ENCODE results near the gene APOO.
"Not testable (repeated sequence)": the region's sequence is repeated elsewhere in the genome, so short reads cannot be mapped to it uniquely, and the experiment has no call there.

Gene APOO

GRCh38 chrX:23904096-23904495 is 3.6 kb downstream of the APOO start:
- no peaks in the 10 kb centered on the region for H3K9me3 ChIP-seq (ENCODE audit: control insufficient read depth, low read length)
- 74 to 89% methylated on average over 2 of the region's 2 CpGs for WGBS, 2 experiments

DNA sequence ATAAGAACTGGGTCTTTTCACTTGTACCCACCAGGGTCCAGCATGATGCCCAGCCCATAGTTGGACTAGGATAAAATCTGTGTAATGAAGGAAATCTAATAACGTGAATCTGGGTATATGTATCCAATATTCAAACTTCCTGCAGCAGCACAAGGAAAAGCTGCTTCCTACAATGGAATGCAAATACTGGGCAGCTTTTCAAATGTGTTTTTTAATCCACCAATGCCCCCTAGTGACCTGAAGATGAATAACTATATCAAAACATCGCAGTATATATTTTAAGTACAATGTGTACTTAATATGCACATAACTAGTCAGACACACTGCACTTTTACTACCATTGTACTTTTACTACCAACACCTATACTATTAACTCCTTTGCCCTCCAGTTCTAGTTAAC is 5.3 kb downstream of the APOO start:
- no peaks in the 10 kb centered on the region for H3K27me3 ChIP-seq (ENCODE audit: control insufficient read depth, insufficient read depth, low read length, poor library complexity, severe bottlenecking)
- no peaks in the 10 kb centered on the region for H3K9me3 ChIP-seq (ENCODE audit: control insufficient read depth, low read length)
- WGBS, 2 experiments, result 0% methylated on average over 1 of the region's 2 CpGs; no CpG with 5 or more reads in 1 of the 2 experiments
- H3K4me1 ChIP-seq (ENCODE audit: control insufficient read depth, insufficient read depth, low read length), result no peaks in the 10 kb centered on the region
- no peak overlapping the region for H3K4me3 ChIP-seq (ENCODE audit: insufficient read depth, low read depth, low read length)
- no peaks in the 10 kb centered on the region for H3K36me3 ChIP-seq (ENCODE audit: control insufficient read depth, insufficient read depth, low read length)
- H3K27ac ChIP-seq (ENCODE audit: insufficient read depth, low read depth, low read length, poor library complexity, severe bottlenecking), result no peak overlapping the region

More at GRCh38 chrX:23904096-23904495, 3.6 kb downstream of the APOO start:
- Histone ChIP-seq H3K27ac (ENCODE audit: insufficient read depth, low read depth, low read length, poor library complexity, severe bottlenecking) (no peak overlapping the region), H3K36me3 (ENCODE audit: control insufficient read depth, insufficient read depth, low read length) (no peaks in the 10 kb centered on the region), H3K4me1 (ENCODE audit: control insufficient read depth, insufficient read depth, low read length) (no peaks in the 10 kb centered on the region), H3K4me3 (ENCODE audit: insufficient read depth, low read depth, low read length) (no peak overlapping the region), H3K27me3 (ENCODE audit: control insufficient read depth, insufficient read depth, low read length, poor library complexity, severe bottlenecking) (no peaks in the 10 kb centered on the region)

DNA sequence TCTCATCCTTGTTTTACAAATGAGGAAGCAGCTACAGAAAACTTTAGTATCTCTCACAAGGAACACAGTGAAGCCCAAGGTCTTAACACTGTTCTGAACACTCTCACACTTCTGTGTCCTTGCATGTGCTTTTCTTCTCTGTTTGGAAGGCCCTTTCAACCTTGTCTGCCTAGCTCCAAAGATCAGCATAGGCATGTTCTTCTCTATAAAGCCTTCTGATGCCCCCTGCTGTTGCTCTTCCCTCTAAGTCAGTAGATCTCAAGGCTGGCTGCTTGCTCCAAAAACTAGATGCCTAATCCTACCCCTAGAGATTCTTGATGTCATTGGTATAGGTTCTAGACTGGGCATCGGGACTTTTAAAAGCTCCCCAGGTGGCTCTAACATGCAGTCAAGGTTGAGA is 5.9 kb downstream of the APOO start:
- no peak overlapping the region for H3K27ac ChIP-seq (ENCODE audit: insufficient read depth, low read depth, low read length, poor library complexity, severe bottlenecking)
- no peaks in the 10 kb centered on the region for H3K36me3 ChIP-seq (ENCODE audit: control insufficient read depth, insufficient read depth, low read length)
- 83 to 85% methylated on average over 1 of the region's 1 CpG for WGBS, 2 experiments
- H3K27me3 ChIP-seq (ENCODE audit: control insufficient read depth, insufficient read depth, low read length, poor library complexity, severe bottlenecking), result no peaks in the 10 kb centered on the region
- no peaks in the 10 kb centered on the region for H3K9me3 ChIP-seq (ENCODE audit: control insufficient read depth, low read length)
- no peaks in the 10 kb centered on the region for H3K4me1 ChIP-seq (ENCODE audit: control insufficient read depth, insufficient read depth, low read length)
- H3K4me3 ChIP-seq (ENCODE audit: insufficient read depth, low read depth, low read length), result no peak overlapping the region

DNA sequence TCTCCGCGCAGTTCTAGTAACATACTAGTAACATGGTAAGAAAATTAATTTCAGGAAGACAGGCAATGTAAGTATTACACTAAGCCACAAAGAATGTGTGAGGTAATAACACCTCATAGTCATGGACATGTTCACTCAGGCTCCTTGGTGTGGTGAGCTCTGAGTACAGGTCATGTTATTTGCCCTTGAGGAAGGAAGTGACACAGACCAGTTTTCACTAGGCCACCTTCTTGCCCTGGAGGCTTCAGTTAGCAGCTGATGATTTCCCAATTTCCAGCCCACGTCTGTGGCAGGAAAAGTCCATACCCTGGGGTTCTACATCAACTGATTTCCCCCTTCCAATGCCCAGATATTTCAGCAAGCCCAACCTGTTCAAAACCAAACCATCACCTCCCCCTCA is 6.7 kb downstream of the APOO start:
- H3K27me3 ChIP-seq (ENCODE audit: control insufficient read depth, insufficient read depth, low read length, poor library complexity, severe bottlenecking), result no peaks in the 10 kb centered on the region
- no peaks in the 10 kb centered on the region for H3K4me1 ChIP-seq (ENCODE audit: control insufficient read depth, insufficient read depth, low read length)
- H3K9me3 ChIP-seq (ENCODE audit: control insufficient read depth, low read length), result no peaks in the 10 kb centered on the region
- no peak overlapping the region for H3K27ac ChIP-seq (ENCODE audit: insufficient read depth, low read depth, low read length, poor library complexity, severe bottlenecking)
- no peak overlapping the region for H3K4me3 ChIP-seq (ENCODE audit: insufficient read depth, low read depth, low read length)
- WGBS, 2 experiments, result 58 to 88% methylated on average over 1 to 3 of the region's 3 CpGs
- no peaks in the 10 kb centered on the region for H3K36me3 ChIP-seq (ENCODE audit: control insufficient read depth, insufficient read depth, low read length)

DNA sequence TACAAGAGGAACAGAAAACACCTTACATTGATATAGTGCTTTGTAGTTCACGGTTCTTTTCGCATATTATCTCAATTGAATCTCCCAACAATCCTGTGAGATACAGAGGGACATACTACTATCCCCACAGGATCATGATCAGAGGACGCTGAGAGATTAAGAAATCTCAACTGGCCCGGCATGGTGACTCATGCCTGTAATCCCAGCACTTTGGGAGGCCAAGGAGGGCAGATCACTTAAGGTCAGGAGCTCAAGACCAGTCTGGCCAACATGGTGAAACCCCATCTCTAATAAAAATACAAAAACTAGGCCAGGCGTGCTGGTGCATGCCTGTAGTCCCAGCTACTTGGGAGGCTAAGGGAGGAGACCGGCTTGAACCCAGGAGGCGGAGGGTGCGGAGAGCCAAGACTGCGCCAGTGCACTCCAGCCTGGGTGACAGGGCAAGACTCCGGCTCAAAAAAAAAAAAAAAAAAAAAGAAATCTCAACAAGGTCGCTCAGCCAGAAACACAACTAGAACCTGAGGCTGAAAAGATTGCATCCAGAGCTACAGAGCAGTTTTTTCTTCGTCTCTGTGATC is 7.4 kb downstream of the APOO start:
- no peaks in the 10 kb centered on the region for H3K27me3 ChIP-seq (ENCODE audit: control insufficient read depth, insufficient read depth, low read length, poor library complexity, severe bottlenecking)
- no peaks in the 10 kb centered on the region for H3K4me1 ChIP-seq (ENCODE audit: control insufficient read depth, insufficient read depth, low read length)
- no peak overlapping the region for H3K4me3 ChIP-seq (ENCODE audit: insufficient read depth, low read depth, low read length)
- no peak overlapping the region for H3K27ac ChIP-seq (ENCODE audit: insufficient read depth, low read depth, low read length, poor library complexity, severe bottlenecking)
- WGBS, 2 experiments, result 88 to 90% methylated on average over 12 of the region's 12 CpGs
- H3K9me3 ChIP-seq (ENCODE audit: control insufficient read depth, low read length), result no peaks in the 10 kb centered on the region
- no peaks in the 10 kb centered on the region for H3K36me3 ChIP-seq (ENCODE audit: control insufficient read depth, insufficient read depth, low read length)

DNA sequence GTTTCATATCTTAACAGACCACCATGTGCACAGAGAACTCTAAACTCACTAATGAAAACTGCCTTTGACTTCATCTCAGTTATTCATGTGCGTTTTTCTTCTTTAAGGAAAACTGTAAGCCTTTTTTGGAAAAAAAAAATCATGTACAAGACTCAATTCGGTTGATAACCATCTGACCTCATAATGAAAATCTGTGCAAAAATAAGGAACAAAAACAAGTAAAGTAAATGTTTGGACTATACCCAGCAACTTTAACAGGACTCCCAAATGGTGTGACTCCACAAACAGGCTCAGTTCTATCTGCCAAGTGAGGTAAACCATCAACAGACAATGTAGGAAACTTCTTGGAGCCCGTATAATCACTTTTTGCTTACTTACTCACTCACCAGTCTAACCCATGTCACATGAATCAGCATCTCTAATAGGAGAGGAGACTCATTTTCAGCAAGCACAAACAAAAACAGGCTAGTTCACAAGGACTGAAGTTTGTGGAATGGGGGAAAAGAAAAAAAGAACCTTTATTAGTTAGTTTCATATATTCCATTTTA is 9.3 kb downstream of the APOO start:
- Histone ChIP-seq H3K27me3 (ENCODE audit: control insufficient read depth, insufficient read depth, low read length, poor library complexity, severe bottlenecking) (no peaks in the 10 kb centered on the region), H3K4me3 (ENCODE audit: insufficient read depth, low read depth, low read length) (no peak overlapping the region), H3K4me1 (ENCODE audit: control insufficient read depth, insufficient read depth, low read length) (no peaks in the 10 kb centered on the region), H3K36me3 (ENCODE audit: control insufficient read depth, insufficient read depth, low read length) (no peaks in the 10 kb centered on the region), H3K27ac (ENCODE audit: insufficient read depth, low read depth, low read length, poor library complexity, severe bottlenecking) (no peak overlapping the region), H3K9me3 (ENCODE audit: control insufficient read depth, low read length) (no peaks in the 10 kb centered on the region)
- WGBS, 2 experiments, result 97 to 100% methylated on average over 2 to 3 of the region's 3 CpGs

DNA sequence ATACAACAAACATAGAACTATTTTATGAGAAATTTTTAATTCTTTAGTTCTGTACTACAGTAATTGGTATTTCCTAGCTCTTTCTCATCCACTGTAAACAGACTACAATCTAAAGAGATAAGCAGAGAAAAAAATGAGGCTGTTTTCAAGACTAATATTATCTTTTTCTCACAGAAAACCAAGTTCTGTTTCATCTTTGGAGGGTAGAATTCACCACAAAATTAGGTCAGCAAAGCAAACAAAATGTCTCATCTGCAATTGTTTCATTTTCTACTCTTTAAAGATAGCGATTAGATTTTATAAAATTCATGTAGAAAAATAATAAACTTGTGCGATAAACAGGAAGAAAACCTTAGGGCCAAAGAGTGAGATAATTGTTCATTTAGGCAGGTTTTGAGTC is 10.8 kb downstream of the APOO start:
- Histone ChIP-seq H3K27ac (ENCODE audit: insufficient read depth, low read depth, low read length, poor library complexity, severe bottlenecking) (no peak overlapping the region), H3K4me1 (ENCODE audit: control insufficient read depth, insufficient read depth, low read length) (no peaks in the 10 kb centered on the region), H3K4me3 (ENCODE audit: insufficient read depth, low read depth, low read length) (no peak overlapping the region), H3K9me3 (ENCODE audit: control insufficient read depth, low read length) (no peaks in the 10 kb centered on the region), H3K27me3 (ENCODE audit: control insufficient read depth, insufficient read depth, low read length, poor library complexity, severe bottlenecking) (no peaks in the 10 kb centered on the region), H3K36me3 (ENCODE audit: control insufficient read depth, insufficient read depth, low read length) (no peaks in the 10 kb centered on the region)
- 100% methylated on average over 1 to 2 of the region's 2 CpGs for WGBS, 2 experiments

DNA sequence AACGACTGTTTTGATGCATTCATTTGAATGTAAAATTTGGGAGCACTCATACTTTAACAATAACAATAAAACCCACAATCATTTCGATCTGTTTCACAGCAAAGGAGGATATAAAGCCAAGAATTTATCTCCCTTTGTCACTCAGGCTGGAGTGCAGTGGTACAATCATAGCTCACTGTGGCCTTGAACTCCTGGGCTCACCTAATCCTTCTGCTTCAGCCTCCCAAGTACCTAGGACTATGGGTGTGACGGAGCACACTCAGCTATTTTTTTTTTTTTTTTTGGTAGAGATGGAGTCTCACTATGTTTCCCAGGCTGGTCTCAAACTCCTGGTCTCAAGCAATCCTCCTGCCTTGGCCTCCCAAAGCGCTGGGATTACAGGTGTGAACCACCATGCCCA is 11.2 kb downstream of the APOO start:
- not testable (repeated sequence) for H3K4me3 ChIP-seq (ENCODE audit: insufficient read depth, low read depth, low read length); H3K4me1 ChIP-seq (ENCODE audit: control insufficient read depth, insufficient read depth, low read length); H3K27ac ChIP-seq (ENCODE audit: insufficient read depth, low read depth, low read length, poor library complexity, severe bottlenecking); H3K36me3 ChIP-seq (ENCODE audit: control insufficient read depth, insufficient read depth, low read length); H3K27me3 ChIP-seq (ENCODE audit: control insufficient read depth, insufficient read depth, low read length, poor library complexity, severe bottlenecking); H3K9me3 ChIP-seq (ENCODE audit: control insufficient read depth, low read length)
- WGBS, 2 experiments, result 94 to 100% methylated on average over 2 to 4 of the region's 4 CpGs

- 91 to 94% methylated on average over 5 to 6 of the region's 6 CpGs for WGBS, 2 experiments
These were observed 12.7 kb downstream of the APOO start for GRCh38 chrX:23894993-23895392.

GRCh38 chrX:23890933-23891332 is 16.8 kb downstream of the APOO start:
- WGBS, 2 experiments, result 88 to 97% methylated on average over 4 of the region's 4 CpGs
- no peak overlapping the region for H3K27ac ChIP-seq (ENCODE audit: insufficient read depth, low read depth, low read length, poor library complexity, severe bottlenecking)
- no peak overlapping the region for H3K4me3 ChIP-seq (ENCODE audit: insufficient read depth, low read depth, low read length)

More at GRCh38 chrX:23894993-23895392, 12.7 kb downstream of the APOO start:
- H3K4me3 ChIP-seq (ENCODE audit: insufficient read depth, low read depth, low read length); H3K4me1 ChIP-seq (ENCODE audit: control insufficient read depth, insufficient read depth, low read length); H3K9me3 ChIP-seq (ENCODE audit: control insufficient read depth, low read length); H3K36me3 ChIP-seq (ENCODE audit: control insufficient read depth, insufficient read depth, low read length); H3K27ac ChIP-seq (ENCODE audit: insufficient read depth, low read depth, low read length, poor library complexity, severe bottlenecking); H3K27me3 ChIP-seq (ENCODE audit: control insufficient read depth, insufficient read depth, low read length, poor library complexity, severe bottlenecking): not testable (repeated sequence)

More at GRCh38 chrX:23890933-23891332, 16.8 kb downstream of the APOO start:
- Histone ChIP-seq H3K27me3 (ENCODE audit: control insufficient read depth, insufficient read depth, low read length, poor library complexity, severe bottlenecking) (no peaks in the 10 kb centered on the region), H3K4me1 (ENCODE audit: control insufficient read depth, insufficient read depth, low read length) (no peaks in the 10 kb centered on the region), H3K9me3 (ENCODE audit: control insufficient read depth, low read length) (no peaks in the 10 kb centered on the region), H3K36me3 (ENCODE audit: control insufficient read depth, insufficient read depth, low read length) (no peaks in the 10 kb centered on the region)
